HepG2 (cell line): ENCODE results near the gene DLEC1. TPM values are rescaled to one million over a fixed set of nuclear protein-coding genes. Genes with fewer than 3 reads are reported as not detected.

Experiments used
- ATF3 ChIP-seq: sonication (generic); formaldehyde crosslinking; IDR thresholded peaks from 2 replicates; pipeline ENCODE4 v1.4.0; 2020; ENCODE audit warnings: missing genetic modification reagents
- ATF4 ChIP-seq, 2 experiments: fragments of 450-650 bp in 1 of 2; sonication (generic) in 1 of 2; formaldehyde crosslinking; IDR thresholded peaks; 2 replicates each; pipeline versions ENCODE4 v1.5.0 to v1.8.0; 2020 to 2022; ENCODE audit warnings: mild to moderate bottlenecking in 1 of 2, missing genetic modification reagents in 1 of 2
- BATF2 ChIP-seq: sonication (generic); formaldehyde crosslinking; IDR thresholded peaks from 2 replicates; pipeline ENCODE4 v1.8.0; 2022; ENCODE audit warnings: mild to moderate bottlenecking, missing genetic modification reagents, moderate library complexity
- CENPT ChIP-seq: sonication (generic); formaldehyde crosslinking; IDR thresholded peaks from 2 replicates; pipeline ENCODE4 v1.8.0; 2022; ENCODE audit warnings: low read depth, mild to moderate bottlenecking, moderate library complexity, missing genetic modification reagents
- FOXJ3 ChIP-seq: sonication (generic); formaldehyde crosslinking; IDR thresholded peaks from 2 replicates; pipeline ENCODE4 v1.4.0; 2020; ENCODE audit warnings: missing genetic modification reagents, mild to moderate bottlenecking, borderline replicate concordance
- HOXA9 ChIP-seq: sonication (generic); formaldehyde crosslinking; IDR thresholded peaks from 2 replicates; pipeline ENCODE4 v1.8.1; 2022; ENCODE audit warnings: missing genetic modification reagents, mild to moderate bottlenecking, moderate library complexity, borderline replicate concordance
- JUN ChIP-seq: sonication (generic); formaldehyde crosslinking; IDR thresholded peaks from 2 replicates; pipeline ENCODE4 v1.4.0; 2020; ENCODE audit warnings: mild to moderate bottlenecking, missing genetic modification reagents
- KAT7 ChIP-seq: IDR thresholded peaks from 2 replicates; pipeline ENCODE4 v1.6.1; 2018; ENCODE audit warnings: borderline replicate concordance, missing compliant biosample characterization
- MTA3 ChIP-seq: sonication (generic); formaldehyde crosslinking; IDR thresholded peaks from 2 replicates; pipeline ENCODE4 v1.4.0; 2020; ENCODE audit warnings: missing genetic modification reagents
- MTF1 ChIP-seq: sonication (generic); formaldehyde crosslinking; IDR thresholded peaks from 2 replicates; pipeline ENCODE4 v1.5.0; 2020; ENCODE audit warnings: missing genetic modification reagents
- NRL ChIP-seq: sonication (generic); formaldehyde crosslinking; IDR thresholded peaks from 2 replicates; pipeline ENCODE4 v1.5.0; 2020; ENCODE audit warnings: missing genetic modification reagents, mild to moderate bottlenecking, moderate library complexity, borderline replicate concordance
- PCBP2 ChIP-seq: fragments of 200-400 bp; formaldehyde crosslinking; optimal IDR thresholded peaks from 2 replicates; pipeline ENCODE3; 2018; ENCODE audit warnings: low read length, low read depth; ENCODE audit not compliant: poor library complexity, severe bottlenecking
- SOX6 ChIP-seq, 2 experiments: fragments of 450-650 bp in 1 of 2; sonication (generic) in 1 of 2; formaldehyde crosslinking in 1 of 2; IDR thresholded peaks; 2 replicates each; pipeline versions ENCODE4 v1.4.0 to v1.6.1; 2017 to 2020; ENCODE audit warnings: antibody characterized with exemption in 1 of 2, mild to moderate bottlenecking in 1 of 2, missing genetic modification reagents in 1 of 2
- TRIM24 ChIP-seq: sonication (generic); formaldehyde crosslinking; IDR thresholded peaks from 2 replicates; pipeline ENCODE4 v1.8.0; 2022; ENCODE audit warnings: mild to moderate bottlenecking, missing genetic modification reagents
- ZFP36 ChIP-seq: fragments of 150-350 bp; IDR thresholded peaks from 2 replicates; pipeline ENCODE4 v1.6.1; 2018; ENCODE audit warnings: borderline replicate concordance, low read length, low read depth; ENCODE audit not compliant: partially characterized antibody
- ZNF18 ChIP-seq: sonication (generic); formaldehyde crosslinking; IDR thresholded peaks from 2 replicates; pipeline ENCODE4 v1.8.0; 2022; ENCODE audit warnings: mild to moderate bottlenecking, missing genetic modification reagents; ENCODE audit not compliant: insufficient replicate concordance
- ZNF652 ChIP-seq: IDR thresholded peaks from 2 replicates; pipeline ENCODE4 v1.6.1; 2016; ENCODE audit warnings: low read depth, borderline replicate concordance
- ZNF710 ChIP-seq: sonication (generic); formaldehyde crosslinking; IDR thresholded peaks from 2 replicates; pipeline ENCODE4 v1.5.0; 2020; ENCODE audit warnings: mild to moderate bottlenecking, missing genetic modification reagents, borderline replicate concordance
- ZNF713 ChIP-seq: sonication (generic); formaldehyde crosslinking; IDR thresholded peaks from 2 replicates; pipeline ENCODE4 v1.4.0; 2020; ENCODE audit warnings: mild to moderate bottlenecking, missing genetic modification reagents
- ZNF747 ChIP-seq: sonication (generic); formaldehyde crosslinking; IDR thresholded peaks from 2 replicates; pipeline ENCODE4 v1.8.1; 2023; ENCODE audit warnings: missing genetic modification reagents, mild to moderate bottlenecking, borderline replicate concordance
- ZNF777 ChIP-seq: sonication (generic); formaldehyde crosslinking; IDR thresholded peaks from 2 replicates; pipeline ENCODE4 v1.4.0; 2020; ENCODE audit warnings: missing genetic modification reagents
- ZNF891 ChIP-seq: sonication (generic); formaldehyde crosslinking; IDR thresholded peaks from 2 replicates; pipeline ENCODE4 v1.5.0; 2020; ENCODE audit warnings: mild to moderate bottlenecking, missing genetic modification reagents
- ZSCAN29 ChIP-seq: sonication (generic); formaldehyde crosslinking; conservative IDR thresholded peaks from 2 replicates; pipeline ENCODE4 v1.4.0; 2020; ENCODE audit warnings: mild to moderate bottlenecking, missing genetic modification reagents
- polyA plus RNA-seq, 8 experiments: library from polyadenylated mRNA; depleted of rRNA in 3 of 8; stranded (reverse) in 7 of 8; unstranded in 1 of 8; fragments of >200 nt; fragmentation: Illumina TruSeq in 4 of 8; extraction: Trizol in 4 of 8; gene quantifications; 2 replicates each; pipeline versions ENCODE4 v1.2.1 to v1.2.3, GENCODE V29; 2011 to 2016; ENCODE audit warnings: low read depth in 4 of 8, missing spikeins in 1 of 8, mixed read lengths in 1 of 8; ENCODE audit not compliant: insufficient read depth in 1 of 8
- total RNA-seq, 5 experiments: library from RNA; depleted of rRNA; stranded (reverse); fragments of >200 nt; fragmentation: Illumina TruSeq; extraction: Trizol; gene quantifications; 2 replicates each; pipeline ENCODE4 v1.2.3, GENCODE V29; 2016; ENCODE audit warnings: low read depth in 1 of 5

DLEC1 gene
- total and polyA plus RNA-seq, 2 of the 13 experiments (the other 11 are each of a cell fraction or from before 2014, with no cell fraction given) = 0.09 TPM; not detected in 1

- TF ChIP-seq FOXJ3 (CRISPR knock-in tag) (no peak), KAT7 (peak; percentile 83; the same call in 1 of the 2 replicates), ZSCAN29 (no peak), JUN (CRISPR knock-in tag) (no peak), ZNF713 (CRISPR knock-in tag) (no peak), ZNF777 (CRISPR knock-in tag) (peak; percentile 77), MTF1 (CRISPR knock-in tag) (no peak), ZNF747 (CRISPR knock-in tag) (0 out of 2 replicates have a peak, but pooled peaks have one; percentile 63), MTA3 (no peak), ZFP36 (no peak), PCBP2 (no peak), BATF2 (CRISPR knock-in tag) (no peak; the same call in 1 of the 2 replicates), ZNF710 (CRISPR knock-in tag) (peak; percentile 45; the same call in 1 of the 2 replicates), TRIM24 (CRISPR knock-in tag) (no peak), ZNF652 (CRISPR knock-in tag) (no peak), HOXA9 (CRISPR knock-in tag) (no peak; the same call in 1 of the 2 replicates), ZNF891 (CRISPR knock-in tag) (peak; percentile 69; the same call in 1 of the 2 replicates), SOX6 (IDR thresholded peaks at IDR 0.05) (no peak), SOX6 (CRISPR knock-in tag; IDR thresholded peaks at IDR 0.05) (peak; percentile 57), ATF4 (CRISPR knock-in tag; IDR thresholded peaks at IDR 0.05) (no peak), CENPT (CRISPR knock-in tag) (0 out of 2 replicates have a peak, but pooled peaks have one; percentile 68), ZNF18 (peak; percentile 67), ATF3 (CRISPR knock-in tag) (no peak), NRL (CRISPR knock-in tag) (no peak; the same call in 1 of the 2 replicates)
Measured at GRCh38 chr3:38138349-38139190, 99.6 kb downstream of the DLEC1 start, which contains the start of gene MYD88 (continued).
